Rectal smooth muscle tissue (tissue), 1 donor: Measurements from ENCODE around the gene SURF4.
"Not testable (repeated sequence)": the region's sequence is repeated elsewhere in the genome, so short reads cannot be mapped to it uniquely, and the experiment has no call there.

Experiments
- H3K27ac ChIP-seq: one replicate; pipeline ENCODE4 v1.7.0; 2013; ENCODE audit warnings: low read depth, low read length, inconsistent platforms
- H3K27me3 ChIP-seq: one replicate; pipeline ENCODE4 v1.7.0; 2013; ENCODE audit warnings: low read length; ENCODE audit not compliant: control insufficient read depth, insufficient read depth
- H3K36me3 ChIP-seq: one replicate; pipeline ENCODE4 v1.7.0; 2013; ENCODE audit warnings: low read length; ENCODE audit not compliant: control insufficient read depth, insufficient read depth
- H3K4me1 ChIP-seq: one replicate; pipeline ENCODE4 v1.7.0; 2013; ENCODE audit warnings: low read length; ENCODE audit not compliant: control insufficient read depth, insufficient read depth
- H3K4me3 ChIP-seq: one replicate; pipeline ENCODE4 v1.7.0; 2013; ENCODE audit warnings: low read length
- H3K9ac ChIP-seq: one replicate; pipeline ENCODE4 v1.7.0; 2013; ENCODE audit warnings: low read length

The SURF4 gene

GRCh38 chr9:133332381-133332730, 43.5 kb downstream of the SURF4 start:
- no peak overlapping the region for H3K27ac ChIP-seq
- H3K27me3 ChIP-seq = no peaks in the 10 kb centered on the region
- no peak overlapping the region for H3K4me3 ChIP-seq
- H3K9ac ChIP-seq = no peak overlapping the region
- peaks cover 38% of the 10 kb centered on the region for H3K36me3 ChIP-seq
- H3K4me1 ChIP-seq = no peaks in the 10 kb centered on the region

GRCh38 chr9:133331641-133332380, 44.0 kb downstream of the SURF4 start:
- H3K4me1 ChIP-seq = no peaks in the 10 kb centered on the region
- no peak overlapping the region for H3K4me3 ChIP-seq
- no peaks in the 10 kb centered on the region for H3K27me3 ChIP-seq
- peaks cover 38% of the 10 kb centered on the region for H3K36me3 ChIP-seq
- H3K27ac ChIP-seq = no peak overlapping the region
- H3K9ac ChIP-seq = no peak overlapping the region

- Histone ChIP-seq H3K9ac (no peak overlapping the region), H3K36me3 (peaks cover 38% of the 10 kb centered on the region), H3K27ac (no peak overlapping the region)
Measured at GRCh38 chr9:133331221-133331620, 44.6 kb downstream of the SURF4 start.

GRCh38 chr9:133329306-133330156, 46.3 kb downstream of the SURF4 start:
- not testable (repeated sequence) for H3K27ac ChIP-seq, H3K9ac ChIP-seq, H3K4me3 ChIP-seq, H3K4me1 ChIP-seq, H3K27me3 ChIP-seq
- peaks cover 38% of the 10 kb centered on the region for H3K36me3 ChIP-seq

More at GRCh38 chr9:133331221-133331620, 44.6 kb downstream of the SURF4 start:
- H3K4me3 ChIP-seq = no peak overlapping the region
- no peaks in the 10 kb centered on the region for H3K4me1 ChIP-seq
- H3K27me3 ChIP-seq = no peaks in the 10 kb centered on the region

- H3K36me3 ChIP-seq = peaks cover 24% of the 10 kb centered on the region
- no peaks in the 10 kb centered on the region for H3K27me3 ChIP-seq
- H3K4me3 ChIP-seq = no peak overlapping the region
- no peak overlapping the region for H3K27ac ChIP-seq
- no peak overlapping the region for H3K9ac ChIP-seq
- no peaks in the 10 kb centered on the region for H3K4me1 ChIP-seq
Measured at GRCh38 chr9:133327834-133328484, 47.9 kb downstream of the SURF4 start.

GRCh38 chr9:133327021-133327420, 48.8 kb downstream of the SURF4 start:
- H3K27me3 ChIP-seq, H3K4me1 ChIP-seq, H3K27ac ChIP-seq, H3K4me3 ChIP-seq, H3K9ac ChIP-seq: not testable (repeated sequence)
- peaks cover 15% of the 10 kb centered on the region for H3K36me3 ChIP-seq

- Histone ChIP-seq H3K27ac (no peak overlapping the region), H3K36me3 (no peaks in the 10 kb centered on the region), H3K9ac (no peak overlapping the region), H3K4me1 (no peaks in the 10 kb centered on the region), H3K27me3 (no peaks in the 10 kb centered on the region), H3K4me3 (no peak overlapping the region)
Measured at GRCh38 chr9:133323991-133324703, 51.7 kb downstream of the SURF4 start.

GRCh38 chr9:133323211-133323610, 52.6 kb downstream of the SURF4 start:
- Histone ChIP-seq H3K27me3 (no peaks in the 10 kb centered on the region), H3K4me1 (no peaks in the 10 kb centered on the region)

GRCh38 chr9:133322701-133323100, 53.2 kb downstream of the SURF4 start:
- Histone ChIP-seq H3K27ac (no peak overlapping the region), H3K4me3 (no peak overlapping the region), H3K27me3 (no peaks in the 10 kb centered on the region), H3K36me3 (no peaks in the 10 kb centered on the region), H3K9ac (no peak overlapping the region), H3K4me1 (no peaks in the 10 kb centered on the region)

More at GRCh38 chr9:133323211-133323610, 52.6 kb downstream of the SURF4 start:
- no peak overlapping the region for H3K9ac ChIP-seq
- H3K4me3 ChIP-seq = no peak overlapping the region
- no peak overlapping the region for H3K27ac ChIP-seq
- H3K36me3 ChIP-seq = no peaks in the 10 kb centered on the region

- no peak overlapping the region for H3K9ac ChIP-seq
- no peaks in the 10 kb centered on the region for H3K36me3 ChIP-seq
- H3K4me3 ChIP-seq = no peak overlapping the region
- H3K27ac ChIP-seq = no peak overlapping the region
- no peaks in the 10 kb centered on the region for H3K27me3 ChIP-seq
- no peaks in the 10 kb centered on the region for H3K4me1 ChIP-seq
Measured at GRCh38 chr9:133321411-133321935, 54.4 kb downstream of the SURF4 start.

- Histone ChIP-seq H3K4me1 (no peaks in the 10 kb centered on the region), H3K4me3 (no peak overlapping the region), H3K9ac (no peak overlapping the region), H3K27me3 (no peaks in the 10 kb centered on the region), H3K36me3 (no peaks in the 10 kb centered on the region), H3K27ac (no peak overlapping the region)
Measured at GRCh38 chr9:133320421-133320881, 55.4 kb downstream of the SURF4 start.

- H3K36me3 ChIP-seq, H3K9ac ChIP-seq, H3K27ac ChIP-seq, H3K27me3 ChIP-seq, H3K4me3 ChIP-seq, H3K4me1 ChIP-seq: not testable (repeated sequence)
Measured at GRCh38 chr9:133317551-133317950, 58.3 kb downstream of the SURF4 start.
